ENCODE measurements around the gene ANO2. TPM values are rescaled to one million over a fixed set of nuclear protein-coding genes. Genes with fewer than 3 reads are reported as not detected.

ANO2 gene
- total RNA-seq, 2 donors from 2014 or later, result 6.7 to 18.5 TPM

DNA sequence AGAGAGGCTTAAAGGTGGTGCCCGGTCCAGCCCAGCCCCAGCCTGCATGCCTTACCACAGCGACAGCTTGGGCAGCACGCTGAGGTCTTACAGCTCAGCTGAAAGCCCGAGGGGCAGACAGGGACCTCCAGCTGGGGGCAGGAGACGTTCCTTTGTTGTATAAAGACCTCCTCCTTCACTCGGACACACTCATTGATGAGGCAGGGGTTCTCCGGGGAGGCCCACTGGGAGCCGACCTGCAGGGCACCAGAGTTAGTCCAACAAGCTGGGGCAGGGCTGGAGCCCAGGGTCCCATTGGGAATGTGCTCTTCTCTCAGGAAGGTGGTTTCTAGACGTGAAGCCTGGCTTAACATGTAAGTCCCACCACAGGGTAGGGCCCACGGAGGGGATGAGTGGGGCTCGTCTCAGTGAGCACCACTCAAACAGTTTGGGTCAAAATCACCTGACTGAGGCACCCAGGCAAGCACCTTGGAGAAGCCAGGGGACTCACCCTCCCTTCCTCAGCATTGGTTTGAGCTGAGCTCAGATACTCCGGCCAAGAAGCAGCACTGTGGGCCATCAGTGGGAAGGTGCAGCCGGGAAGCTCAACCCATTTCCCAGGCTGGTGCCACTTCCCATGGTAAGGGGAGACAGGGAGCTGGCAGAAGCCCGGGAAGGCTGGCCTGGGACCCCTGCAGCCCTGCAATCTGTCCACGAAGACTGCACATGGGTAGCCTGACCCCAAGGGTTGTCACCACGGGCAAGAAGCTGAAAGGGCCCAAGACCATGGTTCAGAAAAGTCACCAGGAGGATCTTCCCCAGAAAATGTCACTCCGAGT is 24.3 kb upstream of the ANO2 start:
- no peak for ATAC-seq (ENCODE audit: insufficient number of reproducible peaks, low FRiP score, low read depth)
- Histone ChIP-seq H3K36me3 (no peaks in the 10 kb centered on the region), H3K27me3 (replicated peaks; ENCODE audit: insufficient read depth) (no peaks in the 10 kb centered on the region), H3K27ac (no peak overlapping the region), H3K9me3 (no peaks in the 10 kb centered on the region), H3K4me1 (ENCODE audit: control insufficient read depth in 1 of 2, low read depth in 2 of 2) (no peaks in the 10 kb centered on the region), H3K4me3 (no peak overlapping the region)
- TF ChIP-seq, protein P1, sequence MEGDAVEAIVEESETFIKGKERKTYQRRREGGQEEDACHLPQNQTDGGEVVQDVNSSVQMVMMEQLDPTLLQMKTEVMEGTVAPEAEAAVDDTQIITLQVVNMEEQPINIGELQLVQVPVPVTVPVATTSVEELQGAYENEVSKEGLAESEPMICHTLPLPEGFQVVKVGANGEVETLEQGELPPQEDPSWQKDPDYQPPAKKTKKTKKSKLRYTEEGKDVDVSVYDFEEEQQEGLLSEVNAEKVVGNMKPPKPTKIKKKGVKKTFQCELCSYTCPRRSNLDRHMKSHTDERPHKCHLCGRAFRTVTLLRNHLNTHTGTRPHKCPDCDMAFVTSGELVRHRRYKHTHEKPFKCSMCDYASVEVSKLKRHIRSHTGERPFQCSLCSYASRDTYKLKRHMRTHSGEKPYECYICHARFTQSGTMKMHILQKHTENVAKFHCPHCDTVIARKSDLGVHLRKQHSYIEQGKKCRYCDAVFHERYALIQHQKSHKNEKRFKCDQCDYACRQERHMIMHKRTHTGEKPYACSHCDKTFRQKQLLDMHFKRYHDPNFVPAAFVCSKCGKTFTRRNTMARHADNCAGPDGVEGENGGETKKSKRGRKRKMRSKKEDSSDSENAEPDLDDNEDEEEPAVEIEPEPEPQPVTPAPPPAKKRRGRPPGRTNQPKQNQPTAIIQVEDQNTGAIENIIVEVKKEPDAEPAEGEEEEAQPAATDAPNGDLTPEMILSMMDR (IDR thresholded peaks at IDR 0.05), result no peak
- no peak for DNase-seq (ENCODE audit: low spot score)

DNA sequence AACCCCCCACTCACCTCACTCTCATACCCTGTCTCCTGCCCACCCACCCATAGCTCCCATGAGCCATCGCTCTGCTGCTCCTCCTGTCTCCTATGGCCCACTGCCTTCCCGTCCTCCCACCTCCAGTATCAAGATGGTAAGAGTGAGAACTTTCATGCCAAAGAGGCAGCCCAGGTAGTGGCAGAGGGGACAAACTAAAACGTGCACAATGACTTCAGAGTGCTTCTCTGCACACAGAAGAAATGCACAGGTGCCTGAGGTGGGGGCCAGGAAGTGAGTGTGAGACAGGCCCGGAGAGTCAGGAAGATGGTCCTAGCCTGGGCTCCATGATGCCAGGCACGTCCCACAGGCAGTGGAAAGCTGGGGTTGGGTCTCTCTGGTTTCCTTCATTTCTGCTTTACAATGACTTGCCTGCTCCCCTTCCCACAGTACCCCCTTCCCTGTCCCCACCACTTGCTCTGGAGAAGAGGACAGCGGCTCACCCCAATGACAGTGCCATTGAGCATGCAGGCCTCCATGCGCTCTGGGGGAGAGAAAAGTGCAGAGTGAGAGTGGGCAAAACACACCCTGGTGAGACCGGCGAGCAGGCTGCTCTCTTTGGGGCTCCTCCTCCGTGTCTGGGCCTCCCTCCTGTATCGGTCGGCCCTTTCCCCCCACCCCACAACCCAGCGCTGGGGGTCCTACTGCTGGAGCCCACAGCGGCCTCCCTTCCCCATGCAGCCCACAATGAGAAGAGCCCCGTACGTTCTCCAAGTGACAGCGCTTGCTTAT is 22.8 kb upstream of the ANO2 start:
- DNase-seq (ENCODE audit: low spot score), result no peak
- TF ChIP-seq, protein P1 (IDR thresholded peaks at IDR 0.05), result no peak
- Histone ChIP-seq H3K27ac (no peak overlapping the region), H3K9me3 (no peaks in the 10 kb centered on the region), H3K36me3 (no peaks in the 10 kb centered on the region), H3K4me3 (no peak overlapping the region), H3K4me1 (ENCODE audit: control insufficient read depth in 1 of 2, low read depth in 2 of 2) (no peaks in the 10 kb centered on the region), H3K27me3 (replicated peaks; ENCODE audit: insufficient read depth) (no peaks in the 10 kb centered on the region)
- no peak for ATAC-seq (ENCODE audit: insufficient number of reproducible peaks, low FRiP score, low read depth)

DNA sequence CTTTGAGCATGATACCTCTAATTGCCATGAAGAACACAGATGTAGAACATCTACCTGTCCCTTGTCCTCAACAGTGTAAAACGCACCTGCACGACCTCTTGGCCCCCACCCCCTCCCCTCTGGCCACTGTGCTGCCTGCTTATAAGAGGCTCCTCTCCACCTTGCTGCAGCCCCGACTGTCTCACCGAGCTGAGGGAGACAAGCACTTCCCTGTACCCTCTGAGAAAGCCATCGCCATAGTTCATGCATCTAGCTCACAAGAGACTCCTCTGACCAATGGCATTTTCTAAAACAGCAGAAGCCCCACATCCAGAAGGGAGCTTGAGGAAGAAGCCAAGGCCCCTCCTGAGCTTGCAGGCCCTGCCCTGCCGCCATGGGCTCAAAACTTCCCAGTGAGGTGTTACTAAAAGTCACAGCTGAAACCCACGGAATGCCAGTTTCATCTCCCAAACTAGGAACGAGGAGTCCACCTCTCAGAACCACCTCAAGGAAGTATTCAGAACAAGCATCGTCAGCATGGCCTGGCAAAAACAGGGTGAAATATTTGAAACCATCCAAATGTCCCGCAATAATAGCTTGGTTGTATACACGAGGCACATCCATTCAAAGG is 21.5 kb upstream of the ANO2 start:
- Histone ChIP-seq H3K4me1 (ENCODE audit: control insufficient read depth in 1 of 2, low read depth in 2 of 2) (no peaks in the 10 kb centered on the region), H3K27ac (no peak overlapping the region), H3K36me3 (no peaks in the 10 kb centered on the region), H3K4me3 (no peak overlapping the region), H3K9me3 (no peaks in the 10 kb centered on the region), H3K27me3 (replicated peaks; ENCODE audit: insufficient read depth) (no peaks in the 10 kb centered on the region)
- TF ChIP-seq, protein P1 (IDR thresholded peaks at IDR 0.05), result no peak
- no peak for ATAC-seq (ENCODE audit: insufficient number of reproducible peaks, low FRiP score, low read depth)
- no peak for DNase-seq (ENCODE audit: low spot score)

DNA sequence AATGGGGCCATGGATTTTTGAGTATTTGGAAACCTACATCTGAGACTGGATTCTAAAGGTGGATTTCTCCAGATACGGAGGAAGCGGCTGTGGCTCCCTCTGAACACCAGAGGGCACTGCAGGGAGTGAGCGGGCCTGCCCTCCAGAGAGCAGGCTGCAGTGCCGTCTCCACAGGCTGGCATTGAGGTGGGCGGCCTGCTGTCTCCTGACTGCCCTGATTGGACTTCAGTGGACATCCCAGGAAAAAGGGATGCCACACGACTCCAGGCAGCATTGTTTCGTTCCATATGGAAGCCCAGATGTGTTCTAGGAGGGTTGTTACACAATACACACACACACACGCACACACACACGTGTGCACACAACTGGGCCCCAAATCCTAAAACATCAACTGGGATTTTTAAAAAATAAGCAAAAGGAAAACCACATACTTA is 20.9 kb upstream of the ANO2 start:
- H3K4me1 ChIP-seq (ENCODE audit: control insufficient read depth in 1 of 2, low read depth in 2 of 2), result no peaks in the 10 kb centered on the region
- DNase-seq (ENCODE audit: low spot score) (no peak), ATAC-seq (ENCODE audit: insufficient number of reproducible peaks, low FRiP score, low read depth) (no peak)
- H3K27me3 ChIP-seq (replicated peaks; ENCODE audit: insufficient read depth), result no peaks in the 10 kb centered on the region
- no peak overlapping the region for H3K27ac ChIP-seq
- H3K9me3 ChIP-seq, result no peaks in the 10 kb centered on the region
- no peak overlapping the region for H3K4me3 ChIP-seq
- TF ChIP-seq, protein P1 (IDR thresholded peaks at IDR 0.05), result peak; percentile 70
- no peaks in the 10 kb centered on the region for H3K36me3 ChIP-seq

Data from thoracic aorta (tissue), 2 donors.